ENCODE data around the gene CCDC77. TPM values are rescaled to one million over a fixed set of nuclear protein-coding genes. Genes with fewer than 3 reads are reported as not detected.

The CCDC77 gene
- total and polyA plus RNA-seq, 8 donors: 0.58 to 7.3 (median 4.3) TPM

GRCh38 chr12:447141-447540, 45.7 kb downstream of the CCDC77 start:
- Histone ChIP-seq H3K4me1 (peaks cover 18 to 30% (median 23%) of the 10 kb centered on the region in 4 donors), H3K9me3 (no peaks in the 10 kb centered on the region), H3K27me3 (peaks cover 0 to 16% (median 0%) of the 10 kb centered on the region in 3 donors), H3K36me3 (no peaks in the 10 kb centered on the region), H3K4me3 (no peak overlapping the region), H3K27ac (no peak overlapping the region)
- 91 to 100% (median 95%) methylated on average over 1 of the region's 1 CpG for WGBS, 5 donors
- no peak for TF ChIP-seq EP300 (IDR thresholded peaks at IDR 0.05)
- TF ChIP-seq POLR2AphosphoS5 (IDR thresholded peaks at IDR 0.05): no peak
- no peak for TF ChIP-seq POLR2A (IDR thresholded peaks at IDR 0.05)
- no peak for TF ChIP-seq CTCF (IDR thresholded peaks at IDR 0.05)
- DNase-seq: no peak
- intact Hi-C loops (cut with DNase I; ENCODE audit: low total_unique reads): no loop called here

GRCh38 chr12:449203-449602, 47.8 kb downstream of the CCDC77 start:
- H3K9me3 ChIP-seq: no peaks in the 10 kb centered on the region
- peaks cover 18 to 35% (median 26%) of the 10 kb centered on the region in 4 donors for H3K4me1 ChIP-seq
- H3K27ac ChIP-seq: peak overlapping the region in 3 of 5 donors; percentile 70 to 80 (median 75)
- no peak overlapping the region for H3K4me3 ChIP-seq
- WGBS, 5 donors: 42 to 65% (median 56%) methylated on average over 4 of the region's 4 CpGs
- TF ChIP-seq POLR2AphosphoS5 (IDR thresholded peaks at IDR 0.05) (no peak), CTCF (IDR thresholded peaks at IDR 0.05) (no peak), POLR2A (IDR thresholded peaks at IDR 0.05) (no peak), EP300 (IDR thresholded peaks at IDR 0.05) (no peak)
- intact Hi-C loops (cut with DNase I; ENCODE audit: low total_unique reads): no loop called here
- peaks cover 0 to 16% (median 0%) of the 10 kb centered on the region in 3 donors for H3K27me3 ChIP-seq
- no peaks in the 10 kb centered on the region for H3K36me3 ChIP-seq
- peak in 1 of 2 donors; percentile 5 for DNase-seq

- Histone ChIP-seq H3K4me3 (no peak overlapping the region), H3K4me1 (peaks cover 18 to 35% (median 26%) of the 10 kb centered on the region in 4 donors), H3K27me3 (peaks cover 0 to 16% (median 0%) of the 10 kb centered on the region in 3 donors), H3K36me3 (no peaks in the 10 kb centered on the region), H3K9me3 (no peaks in the 10 kb centered on the region), H3K27ac (peak overlapping the region in 4 of 5 donors; percentile 54 to 80 (median 72))
- 27 to 52% (median 45%) methylated on average over 3 of the region's 3 CpGs for WGBS, 5 donors
- intact Hi-C loops (cut with DNase I; ENCODE audit: low total_unique reads): no loop called here
- no peak for TF ChIP-seq POLR2A (IDR thresholded peaks at IDR 0.05)
- peak in 2 of 3 donors; percentile 51 to 69 for TF ChIP-seq POLR2AphosphoS5 (IDR thresholded peaks at IDR 0.05)
- peak; percentile 74 to 80 for DNase-seq
These were observed 49.0 kb downstream of the CCDC77 start for GRCh38 chr12:450438-450837.

- Histone ChIP-seq H3K27ac (peak overlapping the region in 1 of 5 donors; percentile 41), H3K9me3 (no peaks in the 10 kb centered on the region), H3K36me3 (no peaks in the 10 kb centered on the region), H3K4me1 (peaks cover 18 to 35% (median 26%) of the 10 kb centered on the region in 4 donors), H3K27me3 (peaks cover 0 to 18% (median 0%) of the 10 kb centered on the region in 3 donors), H3K4me3 (no peak overlapping the region)
- intact Hi-C loops (cut with DNase I; ENCODE audit: low total_unique reads): no loop called here
- TF ChIP-seq CTCF (IDR thresholded peaks at IDR 0.05) (peak in 1 of 7 experiments; percentile 6), POLR2A (IDR thresholded peaks at IDR 0.05) (no peak)
- peak; percentile 36 to 41 for DNase-seq
- WGBS, 5 donors: 45 to 72% (median 59%) methylated on average over 10 to 17 of the region's 25 CpGs
These were observed 51.3 kb downstream of the CCDC77 start for GRCh38 chr12:452667-453210.

- no peaks in the 10 kb centered on the region for H3K9me3 ChIP-seq
- no peak for DNase-seq
- intact Hi-C loops (cut with DNase I; ENCODE audit: low total_unique reads): no loop called here
These were observed 53.4 kb downstream of the CCDC77 start for GRCh38 chr12:454833-455232.

More at GRCh38 chr12:454833-455232, 53.4 kb downstream of the CCDC77 start:
- no peak overlapping the region for H3K27ac ChIP-seq
- no peaks in the 10 kb centered on the region for H3K36me3 ChIP-seq
- H3K4me1 ChIP-seq: peaks cover 23 to 35% (median 30%) of the 10 kb centered on the region in 4 donors
- peaks cover 0 to 32% (median 8%) of the 10 kb centered on the region in 3 donors for H3K27me3 ChIP-seq
- 21 to 57% (median 48%) methylated on average over 1 of the region's 1 CpG for WGBS, 5 donors
- no peak overlapping the region for H3K4me3 ChIP-seq
- no peak for TF ChIP-seq EP300 (IDR thresholded peaks at IDR 0.05)
- TF ChIP-seq POLR2AphosphoS5 (IDR thresholded peaks at IDR 0.05): no peak

All from stomach (tissue), 9 donors.